Activated naive CD8-positive, alpha-beta T cell treated with anti-CD3 and anti-CD28 coated beads for 36 hours (primary cell): ENCODE measurements around the gene KLF6. TPM values are rescaled to one million over a fixed set of nuclear protein-coding genes. Genes with fewer than 3 reads are reported as not detected.

Source experiments
- DNase-seq: peaks from one replicate; pipeline ENCODE4 v3.0.0; 2021
- H3K27ac Mint-ChIP-seq: one replicate; pipeline ENCODE4 v1.8.0; 2022; ENCODE audit warnings: mild to moderate bottlenecking, moderate library complexity, mixed read lengths
- H3K27me3 Mint-ChIP-seq: one replicate; pipeline ENCODE4 v1.8.0; 2022; ENCODE audit warnings: mild to moderate bottlenecking, mixed read lengths
- H3K36me3 Mint-ChIP-seq: one replicate; pipeline ENCODE4 v1.8.0; 2021; ENCODE audit warnings: mild to moderate bottlenecking, mixed read lengths
- H3K4me1 Mint-ChIP-seq: one replicate; pipeline ENCODE4 v1.8.0; 2021; ENCODE audit warnings: mixed read lengths
- H3K4me3 Mint-ChIP-seq: one replicate; pipeline ENCODE4 v1.8.0; 2022; ENCODE audit warnings: mild to moderate bottlenecking, moderate library complexity, mixed read lengths
- H3K9me3 Mint-ChIP-seq: one replicate; pipeline ENCODE4 v1.8.0; 2022; ENCODE audit warnings: mixed read lengths
- total RNA-seq, 2 experiments: library from RNA; stranded (reverse); gene quantifications; one replicate each; pipeline ENCODE4 v1.2.3, GENCODE V29; 2021

KLF6 gene
- total RNA-seq = 100 to 1,000 TPM; 117 to 125 TPM

GRCh38 chr10:3784510-3785250 lies at the start of gene KLF6:
Gene KLF6, minus strand, starts transcription at chr10:3785209. Its CDS starts 195 bp downstream, at chr10:3785014.
- H3K4me3 Mint-ChIP-seq = peak within 1 kb of the TSS; percentile 95
- peaks cover 2% of the 10 kb centered on the region for H3K9me3 Mint-ChIP-seq
- DNase-seq = peak; percentile 49
- peaks cover 11% of the 10 kb centered on the region for H3K27me3 Mint-ChIP-seq
- H3K36me3 Mint-ChIP-seq = peaks cover 49% of the 10 kb centered on the region
- peak within 1 kb of the TSS; percentile 99 for H3K27ac Mint-ChIP-seq
- H3K4me1 Mint-ChIP-seq = peaks cover 46% of the 10 kb centered on the region

DNA sequence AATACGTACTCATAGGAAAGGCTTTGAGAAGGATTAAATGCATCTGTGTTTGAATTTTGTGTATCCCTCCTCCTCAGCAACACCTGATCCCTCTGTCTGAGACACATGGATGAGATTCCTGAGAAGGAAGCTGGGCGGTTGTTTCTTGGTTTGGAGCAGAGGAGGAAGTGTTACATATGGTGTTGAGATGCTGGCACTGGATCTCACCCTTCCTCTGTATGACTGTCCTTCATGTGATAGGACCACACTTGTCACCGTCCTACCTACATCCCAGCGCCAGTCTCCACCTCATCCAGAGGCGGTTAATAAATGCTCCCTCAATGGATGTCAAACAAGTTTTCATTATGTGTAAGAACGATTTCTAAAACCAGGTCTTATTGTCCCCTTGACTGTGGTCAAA lies 49.4 kb upstream of the KLF6 start:
- no peak for DNase-seq

DNA sequence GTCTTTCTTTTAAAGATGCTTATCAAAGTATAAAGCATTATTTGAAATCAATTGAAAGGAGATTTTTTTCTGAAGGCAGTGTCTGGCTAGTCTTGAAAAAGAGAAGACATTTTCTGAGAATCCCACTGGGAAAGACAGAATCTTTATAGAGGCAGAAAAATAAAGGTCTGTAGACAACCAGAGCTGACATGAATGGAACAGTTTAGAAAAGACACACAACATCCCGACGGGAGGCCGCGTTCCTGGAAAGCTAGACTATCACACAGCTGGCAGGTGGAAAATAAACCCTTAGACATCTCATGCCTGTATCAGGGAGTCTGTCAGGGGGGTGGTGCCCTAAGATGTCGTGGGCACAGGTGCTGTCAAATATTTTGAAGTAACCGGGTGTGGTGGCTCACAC lies 48.0 kb upstream of the KLF6 start:
- Mint-ChIP-seq H3K4me3 (no peak overlapping the region), H3K27ac (no peak overlapping the region)

More for the DNA sequence above, 49.4 kb upstream of the KLF6 start:
- peaks cover 50% of the 10 kb centered on the region for H3K4me1 Mint-ChIP-seq
- H3K36me3 Mint-ChIP-seq = peaks cover 2% of the 10 kb centered on the region
- no peak overlapping the region for H3K27ac Mint-ChIP-seq
- H3K9me3 Mint-ChIP-seq = no peaks in the 10 kb centered on the region
- H3K4me3 Mint-ChIP-seq = no peak overlapping the region
- no peaks in the 10 kb centered on the region for H3K27me3 Mint-ChIP-seq

DNA sequence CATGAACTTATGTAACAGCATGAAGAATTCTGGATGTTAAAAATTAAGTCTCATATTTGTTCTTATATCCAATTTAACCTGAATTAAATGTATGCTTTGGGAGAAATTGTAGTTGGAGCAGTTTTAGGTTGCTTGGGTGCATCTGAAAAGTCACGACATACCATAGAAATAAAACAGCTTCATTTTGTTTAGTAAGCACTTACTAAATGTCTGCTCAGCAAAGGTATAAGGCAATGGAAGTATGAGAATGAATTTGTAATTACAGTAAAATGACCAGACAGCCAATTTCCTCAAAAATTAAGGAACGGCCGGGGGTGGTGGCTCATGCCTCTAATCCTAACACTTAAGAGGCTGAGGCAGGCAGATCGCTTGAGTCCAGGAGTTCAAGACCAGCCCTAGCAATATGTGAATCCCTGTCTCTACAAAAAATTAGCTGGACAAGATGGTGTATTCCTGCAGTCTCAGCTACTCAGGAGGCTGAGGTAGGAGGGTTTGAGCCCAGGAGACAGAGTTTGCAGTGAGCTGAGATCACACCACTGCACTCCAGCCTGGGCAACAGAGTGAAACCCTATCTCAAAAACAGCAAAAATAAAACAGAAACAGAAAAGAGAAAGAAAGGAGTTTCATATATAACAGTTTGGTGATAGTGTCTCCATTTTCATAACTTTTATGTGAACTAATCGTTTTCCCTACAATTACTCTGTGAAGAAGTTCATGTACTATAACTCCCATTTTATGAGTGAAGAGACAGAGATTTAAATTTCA lies 47.2 kb upstream of the KLF6 start:
- Mint-ChIP-seq H3K4me3 (no peak overlapping the region), H3K36me3 (peaks cover 3% of the 10 kb centered on the region), H3K4me1 (peaks cover 57% of the 10 kb centered on the region), H3K27ac (peak overlapping the region; percentile 76), H3K9me3 (peaks cover 3% of the 10 kb centered on the region), H3K27me3 (no peaks in the 10 kb centered on the region)
- no peak for DNase-seq

More for the DNA sequence above, 48.0 kb upstream of the KLF6 start:
- Mint-ChIP-seq H3K9me3 (peaks cover under 1% of the 10 kb centered on the region), H3K4me1 (peaks cover 57% of the 10 kb centered on the region), H3K27me3 (no peaks in the 10 kb centered on the region), H3K36me3 (peaks cover 5% of the 10 kb centered on the region)
- no peak for DNase-seq

DNA sequence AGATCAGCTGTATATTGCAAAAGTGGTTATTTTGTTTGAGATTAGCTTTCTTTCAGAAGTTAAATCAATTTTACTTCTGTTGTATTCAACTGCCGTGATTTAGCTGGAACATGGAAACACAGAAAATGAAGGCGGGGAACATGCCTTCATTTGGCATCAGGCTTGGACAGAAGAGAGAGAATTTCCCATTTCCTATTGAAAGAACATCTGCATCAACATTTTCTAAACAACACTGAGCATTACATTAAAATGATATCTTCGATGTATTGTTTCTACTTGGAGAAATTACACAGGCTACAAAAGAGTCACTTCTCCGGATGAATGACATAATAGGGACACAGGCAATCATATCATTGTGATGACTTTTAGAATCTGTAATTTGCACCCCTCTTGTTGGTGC lies 46.6 kb upstream of the KLF6 start:
- Mint-ChIP-seq H3K4me3 (no peak overlapping the region), H3K36me3 (peaks cover 3% of the 10 kb centered on the region), H3K27ac (no peak overlapping the region), H3K27me3 (no peaks in the 10 kb centered on the region), H3K9me3 (peaks cover 3% of the 10 kb centered on the region), H3K4me1 (peaks cover 51% of the 10 kb centered on the region)
- no peak for DNase-seq

- Mint-ChIP-seq H3K36me3 (peaks cover 3% of the 10 kb centered on the region), H3K9me3 (peaks cover 3% of the 10 kb centered on the region), H3K4me1 (peaks cover 46% of the 10 kb centered on the region), H3K27me3 (no peaks in the 10 kb centered on the region), H3K27ac (no peak overlapping the region), H3K4me3 (no peak overlapping the region)
- DNase-seq = no peak
These were observed 45.9 kb upstream of the KLF6 start for GRCh38 chr10:3830946-3831345.

DNA sequence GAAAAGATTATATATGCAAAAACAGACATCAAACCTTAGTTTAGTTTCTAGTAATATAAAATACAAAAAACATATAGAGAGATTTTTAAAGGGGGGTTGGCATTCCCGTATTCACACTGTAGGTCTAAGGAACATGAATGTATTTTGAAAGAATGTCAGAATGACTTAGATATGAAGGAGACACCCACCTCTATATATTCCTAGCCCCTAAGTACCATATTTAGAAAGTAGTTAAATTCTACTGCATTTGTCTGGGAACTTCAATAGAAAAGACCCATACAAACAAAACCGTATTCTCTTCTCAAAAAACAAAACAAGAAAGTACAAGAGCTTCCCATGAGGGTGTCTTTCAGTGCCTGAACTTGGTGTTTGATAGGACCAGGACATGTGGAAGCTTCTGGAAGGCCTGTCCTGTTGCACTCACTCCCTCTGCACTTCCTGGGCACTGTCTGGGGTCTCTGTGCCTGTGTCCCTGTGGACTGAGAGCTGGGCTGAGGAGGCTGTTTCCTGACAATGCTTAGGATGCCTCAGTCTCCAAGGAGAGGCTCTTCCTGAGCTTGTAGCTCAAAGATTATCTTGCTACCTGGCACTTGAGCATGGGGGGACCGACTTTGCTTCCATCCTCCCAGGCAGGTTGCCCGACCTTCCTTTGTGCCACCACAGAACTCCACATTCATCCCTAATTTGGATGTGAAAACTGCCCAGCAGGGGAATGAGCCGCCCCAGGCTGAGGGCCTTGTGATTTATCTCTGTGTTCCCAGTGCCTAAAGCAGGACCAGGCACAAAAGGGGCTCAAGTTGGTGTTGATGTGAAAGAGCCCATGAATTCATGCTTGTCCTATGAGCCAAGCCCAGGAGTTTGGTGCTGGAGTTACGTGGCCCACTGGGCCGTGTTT lies 44.4 kb upstream of the KLF6 start:
- Mint-ChIP-seq H3K27ac (peak overlapping the region; percentile 88), H3K4me1 (peaks cover 38% of the 10 kb centered on the region), H3K27me3 (no peaks in the 10 kb centered on the region), H3K9me3 (peaks cover 3% of the 10 kb centered on the region), H3K36me3 (peaks cover 3% of the 10 kb centered on the region), H3K4me3 (no peak overlapping the region)
- no peak for DNase-seq

GRCh38 chr10:3828404-3829155 lies 43.6 kb upstream of the KLF6 start:
- no peak for DNase-seq
- H3K27me3 Mint-ChIP-seq = no peaks in the 10 kb centered on the region
- H3K36me3 Mint-ChIP-seq = peaks cover 3% of the 10 kb centered on the region
- peaks cover 38% of the 10 kb centered on the region for H3K4me1 Mint-ChIP-seq
- H3K27ac Mint-ChIP-seq = peak overlapping the region; percentile 88
- peak overlapping the region; percentile 14 for H3K4me3 Mint-ChIP-seq
- peaks cover 3% of the 10 kb centered on the region for H3K9me3 Mint-ChIP-seq

GRCh38 chr10:3827768-3828403 lies 42.9 kb upstream of the KLF6 start:
- Mint-ChIP-seq H3K4me1 (peaks cover 35% of the 10 kb centered on the region), H3K36me3 (peaks cover 3% of the 10 kb centered on the region), H3K9me3 (peaks cover 3% of the 10 kb centered on the region), H3K4me3 (peak overlapping the region; percentile 14), H3K27ac (peak overlapping the region; percentile 88), H3K27me3 (no peaks in the 10 kb centered on the region)
- DNase-seq = no peak

DNA sequence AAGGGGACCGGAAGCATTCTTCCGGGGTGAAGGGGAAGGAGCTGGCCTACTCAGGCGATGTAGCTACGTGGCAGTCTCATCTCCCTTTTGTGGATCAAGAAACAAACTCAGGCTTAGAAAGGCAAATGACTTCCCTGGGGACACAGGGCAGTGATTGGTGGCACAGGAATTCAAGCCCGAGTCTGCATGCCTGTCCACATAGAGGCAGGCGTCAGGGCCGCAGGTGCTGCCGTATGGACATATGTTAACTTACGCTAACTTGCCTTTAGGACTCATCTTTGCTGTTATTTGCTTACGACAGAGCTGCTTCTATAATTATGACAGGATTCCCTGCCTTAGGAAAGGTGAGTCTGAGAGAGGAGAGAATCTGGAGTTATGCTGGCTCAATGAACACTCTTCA lies 42.3 kb upstream of the KLF6 start:
- Mint-ChIP-seq H3K36me3 (peaks cover 3% of the 10 kb centered on the region), H3K4me1 (peaks cover 29% of the 10 kb centered on the region), H3K9me3 (peaks cover 3% of the 10 kb centered on the region), H3K27me3 (no peaks in the 10 kb centered on the region), H3K4me3 (no peak overlapping the region), H3K27ac (no peak overlapping the region)
- no peak for DNase-seq

DNA sequence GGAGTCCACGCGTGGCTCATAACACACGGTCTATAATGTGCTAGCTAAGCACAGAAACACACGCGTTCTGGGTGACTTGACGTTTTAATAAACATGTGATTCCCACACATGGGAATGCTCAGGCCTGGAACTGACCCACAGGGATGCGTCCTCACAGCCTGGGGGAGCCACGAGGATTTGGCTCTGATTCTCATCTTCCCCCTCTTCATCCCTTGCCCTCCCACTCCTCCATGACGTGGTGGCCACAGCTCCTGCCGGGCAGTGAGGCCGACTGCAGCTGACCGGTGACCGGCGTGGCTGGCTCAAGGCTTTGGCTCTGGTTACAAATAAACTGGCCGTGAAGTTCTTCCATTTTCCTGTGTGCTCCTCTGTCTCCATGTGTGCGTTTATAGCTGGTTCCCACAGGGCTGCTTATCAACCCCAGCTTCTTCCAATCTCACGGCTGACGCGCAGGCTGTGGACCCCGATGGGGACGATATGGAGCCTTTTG lies 40.9 kb upstream of the KLF6 start:
- H3K27ac Mint-ChIP-seq = no peak overlapping the region
- no peak for DNase-seq
- no peak overlapping the region for H3K4me3 Mint-ChIP-seq
- peaks cover 3% of the 10 kb centered on the region for H3K9me3 Mint-ChIP-seq
- H3K36me3 Mint-ChIP-seq = peaks cover 3% of the 10 kb centered on the region
- peaks cover 24% of the 10 kb centered on the region for H3K4me1 Mint-ChIP-seq
- H3K27me3 Mint-ChIP-seq = no peaks in the 10 kb centered on the region

DNA sequence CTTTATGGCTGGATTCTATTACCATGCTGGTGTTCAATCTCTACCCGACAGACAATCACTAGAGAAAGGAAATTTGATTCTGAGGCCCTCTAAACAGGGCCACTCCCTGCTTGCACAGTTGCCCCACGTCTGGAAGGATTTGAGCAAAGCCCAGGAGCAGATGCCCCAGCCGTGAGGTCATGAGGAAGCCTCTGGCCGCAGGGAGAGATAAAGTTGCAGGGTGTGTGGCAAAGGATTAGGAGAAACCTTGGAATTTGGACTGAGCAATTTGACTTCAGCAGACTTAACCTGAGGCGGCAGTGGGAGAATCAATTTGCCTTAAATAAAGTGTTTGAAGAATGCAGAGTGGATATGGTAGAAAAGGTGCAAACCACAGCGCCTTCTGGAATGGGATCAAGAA lies 40.2 kb upstream of the KLF6 start:
- Mint-ChIP-seq H3K4me1 (peaks cover 22% of the 10 kb centered on the region), H3K27ac (no peak overlapping the region)

GRCh38 chr10:3822541-3823330 lies 37.7 kb upstream of the KLF6 start:
- H3K4me1 Mint-ChIP-seq = peaks cover 2% of the 10 kb centered on the region
- no peak overlapping the region for H3K27ac Mint-ChIP-seq
- H3K9me3 Mint-ChIP-seq = no peaks in the 10 kb centered on the region
- no peak overlapping the region for H3K4me3 Mint-ChIP-seq
- no peaks in the 10 kb centered on the region for H3K27me3 Mint-ChIP-seq
- DNase-seq = no peak
- H3K36me3 Mint-ChIP-seq = no peaks in the 10 kb centered on the region

More for the DNA sequence above, 40.2 kb upstream of the KLF6 start:
- H3K9me3 Mint-ChIP-seq = peaks cover 3% of the 10 kb centered on the region
- peaks cover 3% of the 10 kb centered on the region for H3K36me3 Mint-ChIP-seq
- no peak overlapping the region for H3K4me3 Mint-ChIP-seq
- no peaks in the 10 kb centered on the region for H3K27me3 Mint-ChIP-seq
- no peak for DNase-seq
